Regular cardiac myocyte (primary cell): ENCODE data around the gene ZBTB37. TPM values are rescaled to one million over a fixed set of nuclear protein-coding genes. Genes with fewer than 3 reads are reported as not detected.

Source experiments
- total RNA-seq: library from RNA; depleted of rRNA; stranded (reverse); fragments of >200 nt; gene quantifications from 2 replicates; pipeline ENCODE4 v1.2.3, GENCODE V29; 2014

Gene ZBTB37
- total RNA-seq = 6.1 and 9.9 TPM in 2 replicates

GRCh38 chr1:173868266-173869020 lies at the start of gene ZBTB37:
ZBTB37 (plus strand) TSS chr1:173868380; CDS start chr1:173870226, 1,846 bp downstream.

GRCh38 chr1:173824315-173825081 lies 43.7 kb upstream of the ZBTB37 start, which contains the start of the genes CENPL and DARS2:
CENPL (minus strand) TSS chr1:173824883; CDS start chr1:173811299, 13,584 bp downstream.
DARS2 (plus strand) TSS chr1:173824673; CDS start chr1:173825230, 557 bp downstream.

GRCh38 chr1:173867753-173868265 lies 371 bp upstream of the ZBTB37 start, which contains the start of gene GAS5:
GAS5 (minus strand) TSS chr1:173867989.

GRCh38 chr1:173917149-173917548 lies 49.0 kb downstream of the ZBTB37 start, which contains the start of gene SERPINC1:
SERPINC1 (minus strand) TSS chr1:173917327; CDS start chr1:173917259, 68 bp downstream.

Other genes starting within 250 kb of the ZBTB37 start
- gene TEX50, start 233.0 kb upstream of the ZBTB37 start, total RNA-seq = not detected in 2 replicates
- 0.28 and 0.38 TPM in 2 replicates for gene ANKRD45, start 198.5 kb upstream of the ZBTB37 start, total RNA-seq
- gene KLHL20, start 153.4 kb upstream of the ZBTB37 start, total RNA-seq = 38.3 and 49.9 TPM in 2 replicates
- gene DARS2, start 43.7 kb upstream of the ZBTB37 start, total RNA-seq = 11.6 and 29.3 TPM in 2 replicates
- gene CENPL, start 43.5 kb upstream of the ZBTB37 start, total RNA-seq = 9.6 and 28.0 TPM in 2 replicates
- gene GAS5, start 391 bp upstream of the ZBTB37 start, total RNA-seq = 418 and 636 TPM in 2 replicates
- not detected in 2 replicates for gene SERPINC1, start 48.9 kb downstream of the ZBTB37 start, total RNA-seq
- gene RC3H1, start 154.0 kb downstream of the ZBTB37 start, total RNA-seq = 13.5 and 14.2 TPM in 2 replicates